Fibroblast of the aortic adventitia (primary cell): Measurements from ENCODE around the gene NSDHL. TPM values are rescaled to one million over a fixed set of nuclear protein-coding genes. Genes with fewer than 3 reads are reported as not detected.

ENCODE experiments used
- DNase-seq: peaks from one replicate; pipeline ENCODE4 v3.0.0-alpha.2; 2010; ENCODE audit warnings: low read depth
- H3K4me3 ChIP-seq: 2 replicates; pipeline ENCODE4 v1.5.1; 2011; ENCODE audit warnings: low read depth, mild to moderate bottlenecking, control low read depth, low read length, moderate library complexity
- total RNA-seq: library from RNA; depleted of rRNA; stranded (reverse); fragments of >200 nt; gene quantifications from 2 replicates; pipeline ENCODE4 v1.2.3, GENCODE V29; 2012; ENCODE audit warnings: low replicate concordance
- TF ChIP-seq, protein P1 (sequence below): IDR thresholded peaks from 2 replicates; pipeline ENCODE4 v1.5.1; 2011; ENCODE audit warnings: mild to moderate bottlenecking, low read length, control low read depth, inconsistent platforms; ENCODE audit not compliant: insufficient read depth

NSDHL gene
- total RNA-seq, 1 donor: 11.7 TPM

DNA sequence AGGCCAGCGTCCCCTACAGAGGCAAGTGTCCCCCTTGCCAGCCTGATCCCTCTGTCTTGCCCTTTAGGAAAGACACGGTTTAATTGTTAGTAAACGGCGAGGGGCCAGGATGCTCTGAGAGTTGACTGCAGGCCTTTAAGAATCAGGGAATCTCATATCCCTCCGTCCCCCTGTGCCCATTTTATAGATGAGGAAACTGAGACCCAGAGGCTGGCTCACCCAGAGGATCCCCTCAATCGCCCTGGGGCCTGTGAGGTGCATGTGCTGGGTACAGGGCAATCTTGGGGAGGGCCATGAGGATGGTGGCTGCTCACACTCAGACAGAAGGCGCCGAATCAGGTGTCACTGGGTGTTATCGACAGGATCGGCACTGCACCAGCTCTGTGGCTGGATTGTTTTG is 67.6 kb downstream of the NSDHL start:
- DNase-seq: no peak
- H3K4me3 ChIP-seq: peak overlapping the region; percentile 6
- TF ChIP-seq, protein P1, sequence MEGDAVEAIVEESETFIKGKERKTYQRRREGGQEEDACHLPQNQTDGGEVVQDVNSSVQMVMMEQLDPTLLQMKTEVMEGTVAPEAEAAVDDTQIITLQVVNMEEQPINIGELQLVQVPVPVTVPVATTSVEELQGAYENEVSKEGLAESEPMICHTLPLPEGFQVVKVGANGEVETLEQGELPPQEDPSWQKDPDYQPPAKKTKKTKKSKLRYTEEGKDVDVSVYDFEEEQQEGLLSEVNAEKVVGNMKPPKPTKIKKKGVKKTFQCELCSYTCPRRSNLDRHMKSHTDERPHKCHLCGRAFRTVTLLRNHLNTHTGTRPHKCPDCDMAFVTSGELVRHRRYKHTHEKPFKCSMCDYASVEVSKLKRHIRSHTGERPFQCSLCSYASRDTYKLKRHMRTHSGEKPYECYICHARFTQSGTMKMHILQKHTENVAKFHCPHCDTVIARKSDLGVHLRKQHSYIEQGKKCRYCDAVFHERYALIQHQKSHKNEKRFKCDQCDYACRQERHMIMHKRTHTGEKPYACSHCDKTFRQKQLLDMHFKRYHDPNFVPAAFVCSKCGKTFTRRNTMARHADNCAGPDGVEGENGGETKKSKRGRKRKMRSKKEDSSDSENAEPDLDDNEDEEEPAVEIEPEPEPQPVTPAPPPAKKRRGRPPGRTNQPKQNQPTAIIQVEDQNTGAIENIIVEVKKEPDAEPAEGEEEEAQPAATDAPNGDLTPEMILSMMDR: no peak

DNA sequence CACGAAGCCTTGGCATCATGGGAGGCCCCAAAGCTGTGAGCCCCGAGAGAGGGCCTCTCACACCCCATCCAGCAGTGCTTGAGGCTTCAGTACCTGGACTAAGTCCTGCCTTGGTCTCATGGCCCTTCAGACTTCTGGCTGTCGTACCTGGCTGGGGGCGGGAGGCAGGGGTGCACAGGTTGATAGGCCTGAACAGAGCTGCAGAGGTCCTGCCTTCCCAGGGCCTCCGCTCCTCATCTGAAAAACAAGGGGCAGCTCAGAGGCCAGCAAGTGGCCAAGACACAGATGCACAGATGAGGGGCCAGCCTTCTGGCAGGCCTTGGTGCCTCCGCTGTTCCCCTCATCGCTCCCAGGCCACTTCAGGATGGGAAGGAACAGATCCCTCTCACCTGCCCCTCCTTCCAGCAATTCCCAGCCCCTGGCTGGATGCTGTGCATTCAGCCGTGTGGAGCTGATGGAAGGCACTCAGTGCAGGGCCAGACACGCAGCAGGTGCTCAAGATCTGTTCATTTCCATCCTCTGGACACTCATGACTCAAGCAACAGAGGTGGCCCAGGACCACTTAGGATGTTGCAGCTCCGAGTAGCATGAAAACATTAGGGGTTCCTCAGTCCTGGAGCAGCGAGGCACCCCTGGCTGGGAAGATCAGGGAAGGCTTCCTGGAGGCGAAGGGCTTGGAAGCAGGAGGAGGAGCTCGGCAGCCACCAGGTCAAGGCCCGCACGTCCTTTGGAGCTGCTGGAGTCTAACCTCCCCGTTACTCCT is 68.4 kb downstream of the NSDHL start:
- DNase-seq: no peak
- no peak overlapping the region for H3K4me3 ChIP-seq
- TF ChIP-seq, protein P1: no peak

DNA sequence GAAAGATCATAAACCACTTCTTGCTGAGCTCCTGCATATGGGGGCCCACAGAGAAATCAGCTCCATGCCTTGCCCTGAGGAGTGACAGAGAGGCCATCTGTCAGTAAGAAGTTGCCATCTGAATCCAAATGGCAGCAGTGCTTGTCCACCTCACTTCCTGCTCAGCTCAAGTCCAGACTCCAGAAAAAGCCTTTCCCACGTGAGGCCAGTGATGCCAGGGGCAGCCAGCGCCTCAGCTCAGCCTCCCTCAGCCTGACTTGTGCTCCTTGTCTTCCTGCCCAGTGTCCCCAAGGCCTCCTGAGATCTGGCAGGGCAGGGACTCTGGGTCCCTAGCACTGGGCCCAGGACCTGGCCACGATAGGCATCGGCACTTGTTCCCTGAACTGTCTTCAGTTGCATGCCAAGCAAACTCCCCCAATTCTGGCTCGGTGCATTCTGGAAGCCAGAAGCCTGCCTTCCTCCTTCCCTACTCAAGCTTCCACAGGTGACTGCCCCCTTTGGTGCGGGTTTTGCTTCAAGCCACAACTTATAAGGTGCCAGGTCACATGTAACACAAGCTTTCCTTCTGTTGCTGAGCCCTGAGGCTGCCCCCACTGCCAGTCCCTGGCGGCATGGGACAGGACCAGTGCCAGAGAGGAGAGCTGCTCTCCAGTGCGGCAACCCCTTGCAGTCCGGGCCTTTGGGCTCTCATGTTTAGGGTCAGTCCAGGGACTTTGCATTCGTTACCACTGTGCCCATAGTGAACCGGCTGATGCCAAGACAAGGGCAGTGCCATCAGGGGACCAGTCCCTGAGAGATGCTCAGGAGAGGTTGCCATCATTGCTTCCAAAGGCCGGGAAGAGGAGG is 69.2 kb downstream of the NSDHL start:
- TF ChIP-seq, protein P1: no peak
- H3K4me3 ChIP-seq: no peak overlapping the region
- no peak for DNase-seq

DNA sequence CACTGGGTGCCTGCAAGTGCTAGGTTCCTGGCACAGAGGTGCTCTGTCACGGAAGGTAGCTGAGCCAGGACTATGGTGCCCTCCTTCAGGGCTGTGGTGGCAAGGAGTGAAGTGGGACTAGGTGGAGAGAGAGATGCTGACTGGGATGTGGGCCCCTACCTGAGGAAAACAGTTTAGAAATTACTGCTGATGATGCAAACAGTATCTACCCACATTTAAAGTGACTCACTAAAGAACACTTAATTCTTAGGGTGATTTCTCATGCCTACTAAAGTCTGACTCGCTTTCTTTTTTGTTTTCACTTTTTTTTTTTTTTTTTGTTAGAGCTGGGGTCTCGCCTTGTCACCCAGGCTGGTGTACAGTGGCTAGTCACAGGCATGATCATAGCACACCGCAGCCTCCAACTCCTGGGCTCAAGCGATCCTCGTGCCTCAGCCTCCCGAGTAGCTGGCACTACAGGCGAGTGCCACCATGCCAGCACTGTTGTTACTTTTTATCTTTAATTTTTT is 70.1 kb downstream of the NSDHL start:
- DNase-seq: no peak
- H3K4me3 ChIP-seq: no peak overlapping the region
- TF ChIP-seq, protein P1: no peak

DNA sequence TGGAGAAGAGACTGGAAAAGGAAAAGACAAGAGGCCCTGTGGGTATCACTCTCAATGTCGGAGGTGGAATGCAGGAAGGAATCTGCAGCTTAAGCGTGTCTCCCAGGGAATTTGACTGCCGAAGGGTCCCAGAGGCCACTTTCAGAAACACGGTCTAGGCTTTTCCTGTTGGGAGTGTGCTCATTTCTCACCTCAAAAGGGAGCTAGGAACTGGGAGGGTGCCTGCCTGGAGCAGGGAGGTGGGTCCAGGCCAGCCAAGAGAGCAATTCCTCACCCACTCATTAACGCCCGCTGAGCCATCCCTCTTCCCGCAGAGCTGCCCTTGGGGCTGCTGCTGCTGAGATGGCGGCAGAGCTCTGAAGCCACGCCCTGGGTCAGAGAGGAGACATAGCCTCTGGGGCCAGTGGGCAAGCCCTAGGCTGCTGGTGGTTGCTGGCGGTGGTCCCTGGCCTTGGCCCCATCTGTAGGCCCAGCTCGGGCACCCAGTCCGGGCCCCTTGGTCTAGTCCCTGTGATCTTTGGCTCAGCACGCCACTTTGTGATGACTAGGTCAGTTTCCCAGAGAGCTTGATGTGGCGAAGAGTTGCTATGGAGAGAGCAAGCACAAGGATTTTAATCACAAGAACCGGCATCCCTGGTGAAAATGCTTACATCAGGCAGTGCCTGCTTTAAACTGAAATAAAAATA is 71.1 kb downstream of the NSDHL start:
- DNase-seq: no peak
- TF ChIP-seq, protein P1: no peak
- no peak overlapping the region for H3K4me3 ChIP-seq

DNA sequence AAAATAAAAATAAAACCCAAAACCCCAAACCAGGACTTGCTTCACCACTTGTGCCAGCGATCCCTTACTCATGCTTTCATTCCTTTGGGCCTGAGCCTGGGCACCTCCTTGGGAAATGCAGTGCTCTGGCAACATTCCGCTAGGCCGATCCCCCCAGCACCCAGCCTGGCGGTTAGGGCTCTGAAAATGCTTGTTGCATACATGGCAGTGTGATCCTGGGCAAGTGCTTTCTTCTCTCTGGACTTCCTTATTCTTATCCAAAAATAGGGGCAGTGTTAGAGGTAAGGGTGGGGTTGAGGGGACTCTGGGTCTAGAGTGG is 71.6 kb downstream of the NSDHL start:
- H3K4me3 ChIP-seq: no peak overlapping the region
- TF ChIP-seq, protein P1: no peak
- DNase-seq: no peak
